ENCODE data around the gene HYAL2. TPM values are rescaled to one million over a fixed set of nuclear protein-coding genes. Genes with fewer than 3 reads are reported as not detected.

The HYAL2 gene
- total and polyA plus RNA-seq, 4 donors, result 19.5 to 57.6 (median 33.2) TPM

GRCh38 chr3:50319894-50320625, 2.5 kb downstream of the HYAL2 start (continued):
- TF ChIP-seq MAX (IDR thresholded peaks at IDR 0.05) (no peak), GABPA (IDR thresholded peaks at IDR 0.05 in 1 of 2, conservative IDR thresholded peaks at IDR 0.05 in 1 of 2) (no peak), EGR1 (IDR thresholded peaks at IDR 0.05; ENCODE audit: low read depth in 2 of 2) (no peak)

GRCh38 chr3:50319181-50319893, 3.2 kb downstream of the HYAL2 start:
- peaks cover 0 to 10% (median 2%) of the 10 kb centered on the region in 4 donors for H3K36me3 ChIP-seq (ENCODE audit: control insufficient read depth in 4 of 4, insufficient read depth in 3 of 4, low read depth in 1 of 4, low read length in 3 of 4)
- peaks cover 15 to 55% (median 47%) of the 10 kb centered on the region in 4 donors for H3K4me1 ChIP-seq (ENCODE audit: control insufficient read depth in 4 of 4, insufficient read depth in 4 of 4, low read length in 3 of 4)
- H3K4me3 ChIP-seq (ENCODE audit: low read depth in 1 of 3, low read length in 3 of 3), result peak overlapping the region in 1 of 3 donors; percentile 96
- no peaks in the 10 kb centered on the region for H3K9me3 ChIP-seq (ENCODE audit: control insufficient read depth in 4 of 4, low read length in 3 of 4)
- no peaks in the 10 kb centered on the region for H3K27me3 ChIP-seq (ENCODE audit: control insufficient read depth in 4 of 4, insufficient read depth in 4 of 4, low read length in 3 of 4)
- no peak overlapping the region for H3K9ac ChIP-seq (ENCODE audit: low read depth in 1 of 2, low read length in 2 of 2)
- 87% methylated on average over 16 of the region's 16 CpGs for WGBS
- TF ChIP-seq HNF4G (IDR thresholded peaks at IDR 0.05) (no peak), HNF4A (conservative IDR thresholded peaks at IDR 0.05) (no peak), ZBTB33 (IDR thresholded peaks at IDR 0.05) (no peak), TAF1 (conservative IDR thresholded peaks at IDR 0.05) (no peak), FOXA2 (IDR thresholded peaks at IDR 0.05) (no peak)
- no peak overlapping the region for H3K27ac ChIP-seq (ENCODE audit: low read depth in 1 of 2, low read length in 2 of 2)
- DNase-seq (ENCODE audit: low spot score), result no peak

- TF ChIP-seq TAF1 (conservative IDR thresholded peaks at IDR 0.05) (no peak), FOXA2 (IDR thresholded peaks at IDR 0.05) (no peak)
- Histone ChIP-seq H3K4me3 (ENCODE audit: low read depth in 1 of 3, low read length in 3 of 3) (no peak overlapping the region), H3K9me3 (ENCODE audit: control insufficient read depth in 4 of 4, low read length in 3 of 4) (no peaks in the 10 kb centered on the region), H3K36me3 (ENCODE audit: control insufficient read depth in 4 of 4, insufficient read depth in 3 of 4, low read depth in 1 of 4, low read length in 3 of 4) (peaks cover 0 to 10% (median 2%) of the 10 kb centered on the region in 4 donors), H3K9ac (ENCODE audit: low read depth in 1 of 2, low read length in 2 of 2) (no peak overlapping the region), H3K4me1 (ENCODE audit: control insufficient read depth in 4 of 4, insufficient read depth in 4 of 4, low read length in 3 of 4) (peaks cover 15 to 48% (median 40%) of the 10 kb centered on the region in 4 donors), H3K27me3 (ENCODE audit: control insufficient read depth in 4 of 4, insufficient read depth in 4 of 4, low read length in 3 of 4) (no peaks in the 10 kb centered on the region), H3K27ac (ENCODE audit: low read depth in 1 of 2, low read length in 2 of 2) (no peak overlapping the region)
- WGBS, result 83% methylated on average over 10 of the region's 10 CpGs
- no peak for DNase-seq (ENCODE audit: low spot score)
These were observed 3.9 kb downstream of the HYAL2 start for GRCh38 chr3:50318615-50319014.

GRCh38 chr3:50318163-50318562, 4.4 kb downstream of the HYAL2 start:
- DNase-seq (ENCODE audit: low spot score), result no peak
- Histone ChIP-seq H3K9ac (ENCODE audit: low read depth in 1 of 2, low read length in 2 of 2) (no peak overlapping the region), H3K36me3 (ENCODE audit: control insufficient read depth in 4 of 4, insufficient read depth in 3 of 4, low read depth in 1 of 4, low read length in 3 of 4) (peaks cover 0 to 10% (median 2%) of the 10 kb centered on the region in 4 donors), H3K4me3 (ENCODE audit: low read depth in 1 of 3, low read length in 3 of 3) (no peak overlapping the region), H3K27me3 (ENCODE audit: control insufficient read depth in 4 of 4, insufficient read depth in 4 of 4, low read length in 3 of 4) (no peaks in the 10 kb centered on the region), H3K4me1 (ENCODE audit: control insufficient read depth in 4 of 4, insufficient read depth in 4 of 4, low read length in 3 of 4) (peaks cover 15 to 44% (median 36%) of the 10 kb centered on the region in 4 donors), H3K9me3 (ENCODE audit: control insufficient read depth in 4 of 4, low read length in 3 of 4) (no peaks in the 10 kb centered on the region), H3K27ac (ENCODE audit: low read depth in 1 of 2, low read length in 2 of 2) (no peak overlapping the region)
- WGBS, result 81% methylated on average over 11 of the region's 11 CpGs
- TF ChIP-seq MAX (IDR thresholded peaks at IDR 0.05) (no peak), HNF4G (IDR thresholded peaks at IDR 0.05) (no peak), ATF3 (IDR thresholded peaks at IDR 0.05) (no peak), YY1 (IDR thresholded peaks at IDR 0.05) (no peak), RXRA (IDR thresholded peaks at IDR 0.05) (no peak), RAD21 (IDR thresholded peaks at IDR 0.05) (no peak), FOXA1 (IDR thresholded peaks at IDR 0.05) (no peak), ZBTB33 (IDR thresholded peaks at IDR 0.05) (no peak), FOXA2 (IDR thresholded peaks at IDR 0.05) (no peak), HNF4A (conservative IDR thresholded peaks at IDR 0.05) (no peak), REST (IDR thresholded peaks at IDR 0.05) (no peak), EGR1 (IDR thresholded peaks at IDR 0.05; ENCODE audit: low read depth in 2 of 2) (no peak), NR2F2 (IDR thresholded peaks at IDR 0.05) (no peak), GABPA (IDR thresholded peaks at IDR 0.05 in 1 of 2, conservative IDR thresholded peaks at IDR 0.05 in 1 of 2) (no peak)

All from liver (tissue), 9 donors.